ENCODE data around the gene STXBP5L.

DNA sequence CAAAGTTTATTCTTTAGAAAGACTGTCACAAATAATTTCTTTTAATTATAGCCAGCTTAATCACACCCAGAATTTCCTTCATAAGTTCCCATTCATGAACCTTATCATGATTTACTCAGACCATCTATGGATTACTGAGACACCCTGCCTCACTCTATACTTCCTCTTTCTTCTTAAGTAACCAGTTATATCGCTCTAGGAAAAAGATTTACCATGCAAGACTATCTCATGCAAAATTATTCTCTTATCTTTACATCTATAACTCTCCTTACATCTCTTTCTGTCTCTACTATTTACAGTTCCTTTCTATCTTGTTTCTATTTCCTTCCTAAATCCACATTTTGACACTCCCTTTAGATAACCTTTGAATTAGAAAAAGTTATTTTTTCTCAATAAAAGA is 321.0 kb downstream of the STXBP5L start:
- TF ChIP-seq CBFB (CRISPR knock-in tag; IDR thresholded peaks at IDR 0.05; ENCODE audit: low read depth), result no peak
- no peak for TF ChIP-seq TP53 (CRISPR knock-in tag; IDR thresholded peaks at IDR 0.05)
- TF ChIP-seq GTF2I (CRISPR knock-in tag; conservative IDR thresholded peaks at IDR 0.05), result no peak

All from WTC11 (cell line).